Hematopoietic multipotent progenitor cell treated with erythropoietin and hydrocortisone succinate and interleukin-3 and kit ligand, for 4 days (in vitro differentiated cells): ENCODE measurements around the gene SPRN.
"Not testable (repeated sequence)": the region's sequence is repeated elsewhere in the genome, so short reads cannot be mapped to it uniquely, and the experiment has no call there.

Experiments
- DNase-seq: peaks from one replicate; pipeline ENCODE4 v3.0.0-alpha.2; 2015

SPRN gene

DNA sequence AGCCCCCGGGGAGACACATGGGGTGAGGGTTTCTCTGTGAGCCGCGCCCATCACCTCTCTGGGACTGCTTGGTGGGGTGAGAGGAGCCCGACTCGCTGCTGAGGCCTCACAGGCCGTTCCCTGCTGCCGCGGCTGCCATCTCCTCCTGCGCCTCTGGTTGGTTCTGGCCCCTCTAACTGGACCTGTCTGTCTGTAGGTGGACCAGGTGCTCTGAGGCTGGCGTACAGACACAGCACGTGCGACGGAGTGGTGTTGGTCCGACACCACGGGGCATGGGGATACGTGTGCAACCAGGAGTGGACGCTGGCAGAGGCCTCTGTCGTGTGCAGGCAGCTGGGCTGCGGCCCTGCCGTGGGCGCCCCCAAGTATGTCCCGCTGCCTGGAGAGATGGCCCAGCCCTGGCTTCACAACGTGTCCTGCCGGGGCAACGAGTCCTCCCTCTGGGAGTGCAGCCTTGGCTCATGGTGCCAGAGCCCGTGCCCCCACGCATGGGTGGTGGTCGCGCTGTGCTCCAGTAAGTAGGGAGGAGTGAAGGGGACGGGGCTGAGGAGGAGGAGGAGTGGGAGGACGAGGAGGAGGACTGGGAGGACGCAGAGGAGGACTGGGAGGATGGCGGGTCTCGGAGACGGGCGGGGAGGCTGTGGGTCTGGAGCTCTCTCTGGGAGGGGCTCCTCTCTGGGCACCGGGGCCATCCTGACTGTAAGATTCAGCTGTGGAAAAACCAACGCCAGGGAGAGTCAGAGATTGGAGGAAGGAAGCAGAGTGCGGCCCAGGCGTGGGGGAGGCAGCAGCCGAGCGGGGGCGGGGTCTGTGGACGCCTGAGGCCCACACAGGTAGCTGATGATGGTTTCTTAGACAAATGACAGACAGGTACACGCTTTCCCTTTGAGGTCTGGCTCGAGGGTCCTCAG, 31.9 kb upstream of the SPRN start:
- DNase-seq: no peak

- DNase-seq: no peak
These were observed 31.2 kb upstream of the SPRN start for GRCh38 chr10:133455611-133456031.

GRCh38 chr10:133455196-133455595, 30.8 kb upstream of the SPRN start:
- DNase-seq: no peak

GRCh38 chr10:133454204-133454893, 29.9 kb upstream of the SPRN start:
- DNase-seq: no peak

DNA sequence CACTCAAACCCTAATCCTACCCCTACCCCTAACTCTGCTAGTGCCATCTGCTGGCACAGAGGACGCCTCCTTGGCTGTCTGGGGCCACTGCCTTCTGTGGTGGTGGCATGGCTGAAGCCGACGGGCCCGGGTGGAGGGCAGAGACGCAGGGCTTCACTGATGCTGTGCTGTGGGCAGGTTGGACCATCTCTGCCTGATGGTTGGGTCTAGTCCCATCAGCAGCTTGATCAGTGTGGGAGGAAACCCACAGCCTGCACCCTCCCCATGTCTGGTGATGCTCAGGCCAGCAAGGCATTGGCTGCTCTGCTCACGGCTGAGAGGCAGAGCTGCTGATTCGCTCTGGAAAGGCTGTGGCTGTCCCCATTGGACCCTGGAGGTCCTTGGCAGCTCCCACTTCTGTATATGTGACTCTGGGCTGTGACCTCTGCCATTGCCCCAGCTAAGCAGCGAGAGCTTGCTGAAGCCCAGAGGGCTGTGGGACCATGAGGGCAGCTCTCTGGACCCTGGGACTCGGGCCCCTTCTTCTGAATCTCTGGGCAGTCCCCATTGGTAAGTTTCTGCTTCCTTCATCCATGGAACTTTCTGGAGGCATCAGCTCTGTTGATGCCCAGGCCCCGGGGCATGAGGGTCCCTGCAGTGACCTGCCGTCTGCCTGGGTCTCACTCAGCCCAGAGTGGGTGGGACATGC, 29.2 kb upstream of the SPRN start, which contains the start of gene SCART1:
Gene SCART1 (plus strand): TSS at position 430 of the 688 bp plus-strand sequence. CDS start 53 bp downstream, at position 483.
- DNase-seq: no peak

- DNase-seq: no peak
These were observed 28.0 kb upstream of the SPRN start for GRCh38 chr10:133452453-133452852.

DNA sequence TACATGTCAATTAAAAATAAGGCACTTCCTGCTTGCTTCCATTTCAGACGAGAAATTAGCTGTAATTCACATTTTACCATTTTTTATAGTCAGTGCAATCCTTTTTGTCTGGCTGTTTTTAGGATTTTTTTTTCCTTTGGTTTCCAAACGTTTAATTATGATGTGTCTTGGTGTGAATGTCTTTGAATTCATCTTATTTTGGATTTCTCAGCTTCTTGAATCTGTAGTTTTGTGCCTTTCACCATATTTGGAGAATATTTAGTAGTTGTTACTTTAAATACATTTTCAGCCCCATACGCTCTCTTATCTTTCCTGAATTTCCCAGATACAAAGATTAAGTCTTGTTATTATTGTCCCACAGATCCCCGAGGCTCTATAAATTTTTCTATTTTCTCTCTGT, 26.9 kb upstream of the SPRN start:
- no peak for DNase-seq

- no peak for DNase-seq
These were observed 23.7 kb upstream of the SPRN start for GRCh38 chr10:133448120-133448519.

GRCh38 chr10:133446979-133447378, 22.6 kb upstream of the SPRN start:
- DNase-seq: no peak

DNA sequence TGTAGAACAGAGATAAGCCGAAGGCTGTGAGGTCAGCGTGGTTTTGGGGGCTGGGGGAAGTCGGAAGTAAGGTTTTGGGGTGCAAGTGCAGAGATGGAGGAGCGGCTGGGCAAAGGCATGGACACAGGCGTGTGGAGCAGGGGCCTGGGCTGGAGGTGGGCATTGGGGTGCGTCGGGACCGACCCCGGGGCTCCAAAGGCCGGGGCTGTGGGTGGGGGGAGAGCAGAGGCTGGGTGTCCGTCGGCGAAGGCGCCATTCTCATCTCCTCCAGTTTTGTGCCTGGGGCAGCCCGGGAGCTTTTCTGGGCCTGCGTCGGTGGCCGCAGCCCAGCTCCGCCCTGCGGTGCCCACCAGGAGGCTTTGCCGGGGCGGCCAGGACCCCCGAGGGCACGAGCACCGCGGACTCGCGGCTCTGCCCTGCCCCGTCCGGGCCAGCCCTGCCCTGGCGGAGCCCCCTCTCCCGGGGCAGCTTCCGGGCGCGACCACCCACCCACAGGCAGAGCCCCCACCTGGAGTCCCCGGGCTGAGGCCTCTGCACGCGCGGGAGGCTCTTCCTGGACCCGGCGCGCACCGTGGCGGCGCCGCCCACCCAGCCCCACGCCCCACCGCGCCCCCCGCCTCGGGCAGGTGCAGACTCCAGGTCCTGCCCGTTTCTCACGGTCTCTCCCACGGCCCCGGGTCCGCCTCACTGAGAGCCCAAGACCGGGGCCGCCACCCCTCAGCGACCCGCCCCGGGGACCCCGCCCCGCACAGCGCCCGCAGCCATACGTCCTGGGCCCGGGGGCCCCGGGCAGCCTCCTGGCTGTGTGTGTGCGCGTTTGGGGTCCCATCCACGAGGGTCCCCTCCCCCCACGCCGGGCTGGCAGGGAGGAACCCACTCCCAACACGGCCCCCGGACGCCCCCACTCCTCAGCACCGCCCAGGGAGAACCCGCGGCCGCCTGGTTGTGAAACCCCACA, 21.6 kb upstream of the SPRN start:
- DNase-seq: no peak

GRCh38 chr10:133445268-133445732, 20.9 kb upstream of the SPRN start:
- DNase-seq: no peak

- no peak for DNase-seq
These were observed 20.2 kb upstream of the SPRN start for GRCh38 chr10:133444342-133445267.

DNA sequence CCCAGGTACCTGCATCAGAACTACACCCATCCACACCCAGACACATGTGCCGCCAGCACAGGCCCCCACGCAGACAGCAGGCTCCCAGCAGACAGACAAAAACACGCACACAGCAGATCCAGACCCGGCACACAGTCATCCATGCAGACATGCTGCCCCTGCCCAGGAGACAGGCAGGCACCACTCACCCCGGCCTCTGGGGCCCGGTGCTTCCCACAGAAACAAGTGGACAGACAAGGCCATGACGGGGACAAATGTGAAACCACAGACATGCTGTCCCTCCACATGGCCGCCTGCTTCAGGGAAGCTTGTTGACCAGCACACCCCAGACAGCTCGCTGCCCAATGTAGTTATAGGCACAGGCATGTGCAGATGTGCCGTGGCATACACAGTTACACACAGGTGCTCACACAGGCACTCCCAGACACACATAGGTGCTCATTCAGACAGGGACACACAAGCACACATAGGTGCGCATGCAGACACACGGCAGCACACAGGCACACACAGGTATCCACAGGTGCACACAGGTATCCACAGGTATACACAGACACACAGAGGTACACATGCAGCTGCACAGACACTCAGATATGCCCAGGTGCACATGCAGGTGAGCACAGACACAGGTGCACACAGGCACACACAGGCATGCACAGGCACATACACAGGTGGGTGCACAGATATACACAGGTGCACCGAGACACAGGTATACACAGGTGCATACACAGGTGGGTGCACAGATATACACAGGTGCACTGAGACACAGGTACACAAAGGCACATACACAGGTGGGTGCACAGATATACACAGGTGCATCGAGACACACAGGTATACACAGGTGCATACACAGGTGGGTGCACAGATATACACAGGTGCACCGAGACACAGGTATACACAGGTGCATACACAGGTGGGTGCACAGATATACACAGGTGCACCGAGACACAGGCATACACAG, 18.8 kb upstream of the SPRN start:
- DNase-seq: no peak

- peak; percentile 73 for DNase-seq
These were observed 18.0 kb upstream of the SPRN start for GRCh38 chr10:133442191-133442966.

- no peak for DNase-seq
These were observed 17.4 kb upstream of the SPRN start for GRCh38 chr10:133441780-133442179.

DNA sequence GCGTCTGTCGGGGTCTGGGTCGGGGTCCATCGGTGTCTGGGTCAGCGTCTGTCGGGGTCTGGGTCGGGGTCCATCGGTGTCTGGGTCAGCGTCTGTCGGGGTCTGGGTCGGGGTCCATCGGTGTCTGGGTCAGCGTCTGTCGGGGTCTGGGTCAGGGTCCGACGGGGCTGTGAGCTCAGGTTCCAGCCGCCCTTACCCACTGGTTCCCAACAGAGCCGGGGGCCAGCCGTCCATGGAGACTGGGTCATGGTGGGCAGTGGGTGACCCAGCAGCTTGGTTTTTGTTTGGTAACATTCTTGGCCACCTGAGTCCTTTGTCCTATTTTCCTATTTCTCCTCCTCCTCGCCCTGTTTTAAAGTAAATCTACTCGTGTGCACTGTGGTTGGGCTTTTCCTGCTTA, 16.9 kb upstream of the SPRN start:
- DNase-seq: not testable (repeated sequence)

- DNase-seq: no peak
These were observed 16.3 kb upstream of the SPRN start for GRCh38 chr10:133440633-133441285.
